Measurements from ENCODE around the gene CCL20. TPM values are rescaled to one million over a fixed set of nuclear protein-coding genes. Genes with fewer than 3 reads are reported as not detected.

The CCL20 gene
- total and polyA plus RNA-seq, 2 of the 13 experiments (the other 11 are each of a cell fraction or from before 2014, with no cell fraction given), result 223 to 903 TPM

- peak; percentile 97 for TF ChIP-seq STAT6 (CRISPR knock-in tag; IDR thresholded peaks at IDR 0.05; ENCODE audit: borderline replicate concordance)
- peak; percentile 93; the same call in 1 of the 2 replicates for TF ChIP-seq ZNF615 (CRISPR knock-in tag; IDR thresholded peaks at IDR 0.05; ENCODE audit: borderline replicate concordance)
- peak; percentile 91 for TF ChIP-seq SIN3A (IDR thresholded peaks at IDR 0.05; ENCODE audit: borderline replicate concordance, low read depth, low read length)
- TF ChIP-seq ESRRA (CRISPR knock-in tag; IDR thresholded peaks at IDR 0.05; ENCODE audit: low read depth), result peak; percentile 84
- peak; percentile 86 for TF ChIP-seq REPIN1 (CRISPR knock-in tag; IDR thresholded peaks at IDR 0.05; ENCODE audit: borderline replicate concordance, low read depth)
- TF ChIP-seq AKAP8 (CRISPR knock-in tag; IDR thresholded peaks at IDR 0.05), result peak; percentile 75; the same call in 1 of the 2 replicates
- TF ChIP-seq ZNF749 (CRISPR knock-in tag; IDR thresholded peaks at IDR 0.05; ENCODE audit: borderline replicate concordance), result peak; percentile 84; the same call in 1 of the 2 replicates
- TF ChIP-seq GATAD2A (CRISPR knock-in tag; IDR thresholded peaks at IDR 0.05), result peak; percentile 97
- peak; percentile 61; the same call in 1 of the 2 replicates for TF ChIP-seq ZNF138 (CRISPR knock-in tag; IDR thresholded peaks at IDR 0.05; ENCODE audit: low read depth)
- TF ChIP-seq RAD51 (IDR thresholded peaks at IDR 0.05; ENCODE audit: borderline replicate concordance), result no peak
- 0 out of 2 replicates have a peak, but pooled peaks have one; percentile 69 for TF ChIP-seq CSRNP1 (CRISPR knock-in tag; IDR thresholded peaks at IDR 0.05)
- peak; percentile 74 for TF ChIP-seq ZMYM2 (CRISPR knock-in tag; IDR thresholded peaks at IDR 0.05)
- TF ChIP-seq ZNF557 (CRISPR knock-in tag; IDR thresholded peaks at IDR 0.05), result no peak; the same call in 1 of the 2 replicates
- no peak for TF ChIP-seq ZNF775 (CRISPR knock-in tag; IDR thresholded peaks at IDR 0.05; ENCODE audit: borderline replicate concordance)
- peak; percentile 73; the same call in 1 of the 2 replicates for TF ChIP-seq MBD4 (IDR thresholded peaks at IDR 0.05; ENCODE audit: borderline replicate concordance, low read length)
- no peak for TF ChIP-seq HNRNPL (IDR thresholded peaks at IDR 0.05; ENCODE audit: low read depth, low read length)
- no peak for TF ChIP-seq TEAD2 (CRISPR knock-in tag; IDR thresholded peaks at IDR 0.05)
- TF ChIP-seq ZNF468 (CRISPR knock-in tag; IDR thresholded peaks at IDR 0.05), result no peak
- TF ChIP-seq REL (CRISPR knock-in tag; conservative IDR thresholded peaks at IDR 0.05), result no peak
- 0 out of 2 replicates have a peak, but pooled peaks have one; percentile 54 for TF ChIP-seq HHEX (CRISPR knock-in tag; IDR thresholded peaks at IDR 0.05)
- TF ChIP-seq TERF1 (CRISPR knock-in tag; IDR thresholded peaks at IDR 0.05), result no peak
- TF ChIP-seq ZNF746 (CRISPR knock-in tag; IDR thresholded peaks at IDR 0.05), result peak; percentile 96; the same call in 1 of the 2 replicates
- peak; percentile 96 for TF ChIP-seq NR2F2 (IDR thresholded peaks at IDR 0.05; ENCODE audit: borderline replicate concordance, low read depth)
These were observed at the start of gene CCL20 (continued) for GRCh38 chr2:227813562-227814353.
